ENCODE measurements around the gene IL36B.
"Not testable (repeated sequence)": the region's sequence is repeated elsewhere in the genome, so short reads cannot be mapped to it uniquely, and the experiment has no call there.

DNA sequence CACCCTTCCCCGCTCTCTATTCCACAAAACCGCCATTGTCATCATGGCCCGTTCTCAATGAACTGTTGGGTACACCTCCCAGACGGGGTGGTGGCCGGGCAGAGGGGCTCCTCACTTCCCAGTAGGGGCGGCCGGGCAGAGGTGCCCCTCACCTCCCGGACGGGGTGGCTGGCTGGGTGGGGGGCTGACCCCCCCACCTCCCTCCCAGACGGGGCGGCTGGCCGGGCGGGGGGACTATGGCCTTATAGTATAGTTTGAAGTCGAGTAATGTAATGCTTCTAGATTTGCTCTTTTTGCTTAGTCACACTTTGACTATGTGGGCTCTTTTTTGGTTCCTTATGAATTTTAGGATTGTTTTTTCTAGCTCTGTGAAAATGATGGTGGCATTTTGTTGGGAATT, 43.6 kb upstream of the IL36B start:
- TF ChIP-seq, protein P1, sequence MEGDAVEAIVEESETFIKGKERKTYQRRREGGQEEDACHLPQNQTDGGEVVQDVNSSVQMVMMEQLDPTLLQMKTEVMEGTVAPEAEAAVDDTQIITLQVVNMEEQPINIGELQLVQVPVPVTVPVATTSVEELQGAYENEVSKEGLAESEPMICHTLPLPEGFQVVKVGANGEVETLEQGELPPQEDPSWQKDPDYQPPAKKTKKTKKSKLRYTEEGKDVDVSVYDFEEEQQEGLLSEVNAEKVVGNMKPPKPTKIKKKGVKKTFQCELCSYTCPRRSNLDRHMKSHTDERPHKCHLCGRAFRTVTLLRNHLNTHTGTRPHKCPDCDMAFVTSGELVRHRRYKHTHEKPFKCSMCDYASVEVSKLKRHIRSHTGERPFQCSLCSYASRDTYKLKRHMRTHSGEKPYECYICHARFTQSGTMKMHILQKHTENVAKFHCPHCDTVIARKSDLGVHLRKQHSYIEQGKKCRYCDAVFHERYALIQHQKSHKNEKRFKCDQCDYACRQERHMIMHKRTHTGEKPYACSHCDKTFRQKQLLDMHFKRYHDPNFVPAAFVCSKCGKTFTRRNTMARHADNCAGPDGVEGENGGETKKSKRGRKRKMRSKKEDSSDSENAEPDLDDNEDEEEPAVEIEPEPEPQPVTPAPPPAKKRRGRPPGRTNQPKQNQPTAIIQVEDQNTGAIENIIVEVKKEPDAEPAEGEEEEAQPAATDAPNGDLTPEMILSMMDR (IDR thresholded peaks at IDR 0.05): not testable (repeated sequence)
- TF ChIP-seq POLR2A (IDR thresholded peaks at IDR 0.05): not testable (repeated sequence)

All from Peyer's patch (tissue), 4 donors.